Endothelial cell of umbilical vein (primary cell): ENCODE results near the gene TDRKH. TPM values are rescaled to one million over a fixed set of nuclear protein-coding genes. Genes with fewer than 3 reads are reported as not detected.

Experiments used
- BruUV-seq: library from RNA; stranded (reverse); fragments of 400-500 nt; replicated peaks from 2 replicates; lab custom pipeline; 2021; lab: Mats Ljungman, UMichigan
- CTCF ChIA-PET: fragments of 300-600, 350-600 bp; sonication (Branson Sonifier 250); formaldehyde crosslinking; loops from one replicate; lab custom pipeline; 2021; ENCODE audit warnings: antibody characterized with exemption, inconsistent platforms; lab: Charles Lee
- POLR2A ChIA-PET: fragments of 300-600, 350-600 bp; sonication (Branson Sonifier 250); formaldehyde crosslinking; loops from one replicate; lab custom pipeline; 2021; ENCODE audit warnings: antibody characterized with exemption, inconsistent platforms; lab: Charles Lee
- DNase-seq: peaks from one replicate; pipeline ENCODE4 v3.0.0-alpha.2; 2011; ENCODE audit warnings: low read depth, low spot score
- FAIRE-seq: peaks from 2 replicates; lab custom pipeline; 2011; peaks lifted over from hg19 to GRCh38; lab: Jason Lieb, UNC
- H2AFZ ChIP-seq: 2 replicates; pipeline ENCODE4 v1.6.0; 2012; ENCODE audit warnings: low read depth, low read length, control low read depth, inconsistent platforms
- H3K27ac ChIP-seq: 2 replicates; pipeline ENCODE4 v1.5.1; 2011; ENCODE audit warnings: low read depth, mild to moderate bottlenecking, control low read depth, low read length, moderate library complexity; ENCODE audit not compliant: insufficient read depth
- H3K27me3 ChIP-seq, 2 experiments: 2 replicates each; pipeline versions ENCODE4 v1.6.0 to v1.6.1; 2011; ENCODE audit warnings: low read length in 2 of 2, mixed read lengths in 1 of 2; ENCODE audit not compliant: control insufficient read depth in 2 of 2, insufficient read depth in 2 of 2
- H3K36me3 ChIP-seq, 2 experiments: 2 replicates in 1 of 2; 3 replicates in 1 of 2; pipeline ENCODE4 v1.5.1; 2011; ENCODE audit warnings: low read length in 2 of 2, mild to moderate bottlenecking in 1 of 2, moderate library complexity in 1 of 2; ENCODE audit not compliant: control insufficient read depth in 2 of 2, insufficient read depth in 2 of 2; ENCODE audit errors: extremely low read depth in 1 of 2
- H3K4me1 ChIP-seq: 3 replicates; pipeline ENCODE4 v1.5.1; 2011; ENCODE audit warnings: mild to moderate bottlenecking, low read length; ENCODE audit not compliant: control insufficient read depth, insufficient read depth; ENCODE audit errors: extremely low read depth
- H3K4me2 ChIP-seq: 2 replicates; pipeline ENCODE4 v1.6.1; 2011; ENCODE audit warnings: low read length, control low read depth, mixed read lengths; ENCODE audit not compliant: insufficient read depth
- H3K4me3 ChIP-seq, 3 experiments: fragments of 200-600 bp in 1 of 3; sonication (generic), shearing (Covaris generic) in 1 of 3; replicated peaks in 1 of 3; 2 replicates each; pipeline ENCODE4 v1.5.1; 2011 to 2016; ENCODE audit warnings: control low read depth in 3 of 3, low read length in 3 of 3, mild to moderate bottlenecking in 2 of 3, inconsistent platforms in 1 of 3, low read depth in 1 of 3, moderate library complexity in 1 of 3; ENCODE audit not compliant: insufficient read depth in 1 of 3
- H3K79me2 ChIP-seq: 2 replicates; pipeline ENCODE4 v1.6.0; 2012; ENCODE audit warnings: low read length, inconsistent platforms; ENCODE audit not compliant: control insufficient read depth, insufficient read depth
- H3K9ac ChIP-seq: replicated peaks from 2 replicates; pipeline ENCODE3; 2011; ENCODE audit warnings: low read length, control low read depth; ENCODE audit not compliant: insufficient read depth; ENCODE audit errors: extremely low read depth
- H3K9me1 ChIP-seq: replicated peaks from 3 replicates; pipeline ENCODE4 v1.6.0; 2011; ENCODE audit warnings: mild to moderate bottlenecking, low read length; ENCODE audit not compliant: control insufficient read depth, insufficient read depth; ENCODE audit errors: extremely low read depth
- H3K9me3 ChIP-seq: replicated peaks from 2 replicates; pipeline ENCODE4 v1.5.1; 2012; ENCODE audit warnings: low read length, inconsistent platforms; ENCODE audit not compliant: control insufficient read depth, insufficient read depth
- H4K20me1 ChIP-seq: replicated peaks from 2 replicates; pipeline ENCODE3; 2011; ENCODE audit warnings: mild to moderate bottlenecking, low read length; ENCODE audit not compliant: control insufficient read depth, insufficient read depth; ENCODE audit errors: extremely low read depth
- EZH2 ChIP-seq: IDR thresholded peaks from 2 replicates; pipeline ENCODE4 v1.6.1; 2012; ENCODE audit warnings: borderline replicate concordance, low read depth, mild to moderate bottlenecking, moderate library complexity, low read length, inconsistent platforms; ENCODE audit not compliant: severe bottlenecking
- FOS ChIP-seq: IDR thresholded peaks from 2 replicates; pipeline ENCODE4 v1.6.1; 2011; ENCODE audit warnings: mild to moderate bottlenecking, low read length, moderate library complexity, borderline replicate concordance; ENCODE audit not compliant: insufficient read depth
- GATA2 ChIP-seq: IDR thresholded peaks from 2 replicates; pipeline ENCODE4 v1.7.0; 2011; ENCODE audit warnings: low read depth, mild to moderate bottlenecking, moderate library complexity, mixed read lengths, low read length; ENCODE audit not compliant: insufficient read length, insufficient read depth
- JUN ChIP-seq: IDR thresholded peaks from 2 replicates; pipeline ENCODE4 v1.6.1; 2011; ENCODE audit warnings: borderline replicate concordance, low read depth; ENCODE audit not compliant: insufficient read length, insufficient read depth
- MAX ChIP-seq: IDR thresholded peaks from 2 replicates; pipeline ENCODE4 v1.6.1; 2011; ENCODE audit not compliant: insufficient read depth, insufficient read length
- MYC ChIP-seq: IDR thresholded peaks from one replicate; pipeline ENCODE4 v1.6.1; 2011; ENCODE audit warnings: mild to moderate bottlenecking, low read depth, low read length
- POLR2A ChIP-seq: IDR thresholded peaks from 2 replicates; pipeline ENCODE4 v1.6.1; 2012; ENCODE audit warnings: low read depth, mild to moderate bottlenecking, control low read depth, low read length
- dilution Hi-C: fragments of 300-500 bp; cut with MboI; formaldehyde crosslinking; loops from one replicate; pipeline ENCODE4 v1.15.0; 2019; ENCODE audit warnings: low sequenced_read_pairs; ENCODE audit not compliant: extremely low pct_ligation_motif_present
- intact Hi-C: fragments of 100-400 bp; cut with micrococcal nuclease; formaldehyde crosslinking; loops from one replicate; pipeline ENCODE4 v1.10.0; 2022
- polyA plus RNA-seq, 4 experiments: library from polyadenylated mRNA; depleted of rRNA in 3 of 4; stranded (reverse) in 3 of 4; unstranded in 1 of 4; fragments of >200 nt; gene quantifications; 2 replicates each; pipeline versions ENCODE4 v1.2.1 to v1.2.3, GENCODE V29; 2011 to 2012; ENCODE audit warnings: missing spikeins in 1 of 4
- total RNA-seq: library from RNA; stranded (reverse); gene quantifications from 2 replicates; pipeline ENCODE4 v1.2.3, GENCODE V29; 2021

Gene TDRKH
- total and polyA plus RNA-seq, 2 donors (not counting 3 experiments of a cell fraction or from before 2014, with no cell fraction given): 3.9 to 9.6 TPM

DNA sequence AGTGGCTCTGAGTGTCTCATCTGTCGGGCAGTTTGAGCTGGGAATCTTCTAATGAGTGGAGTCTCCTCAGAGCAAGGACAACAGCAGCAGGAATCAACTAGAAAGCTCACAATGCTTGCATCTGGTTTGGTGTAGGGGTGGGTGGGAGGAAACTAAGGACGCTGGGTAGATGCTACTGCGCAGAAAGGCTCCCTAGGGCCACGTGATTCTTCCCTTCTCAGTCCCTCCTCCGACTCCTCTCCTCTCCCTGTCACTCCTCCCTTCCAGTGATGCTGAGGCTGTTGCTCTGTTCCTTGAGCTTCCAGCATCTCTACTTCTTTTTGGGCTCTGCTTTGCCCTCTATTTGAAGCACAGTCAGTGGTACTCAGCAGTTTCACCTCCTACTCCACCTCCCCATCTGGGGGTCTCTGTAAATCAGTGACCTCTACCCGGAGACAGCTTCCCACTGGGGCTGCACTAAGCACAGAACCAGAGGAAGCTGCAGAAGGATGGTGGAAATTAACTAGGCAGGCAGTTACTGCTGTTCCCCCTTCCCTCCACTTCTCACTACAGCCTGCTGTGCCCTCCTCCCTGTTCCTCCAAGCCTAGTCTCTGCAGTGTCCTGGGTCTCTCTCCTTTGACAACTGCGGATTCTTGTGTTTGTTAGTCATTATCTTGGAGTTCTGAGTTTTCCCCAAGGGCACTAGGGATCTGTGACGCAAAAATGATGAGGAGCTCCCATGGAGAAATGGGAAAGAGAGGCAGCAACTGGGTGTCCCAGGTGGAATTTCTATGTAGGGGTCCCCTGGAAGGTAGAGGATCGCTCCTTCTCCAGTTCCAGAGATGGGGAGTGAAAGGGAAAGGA, 9.1 kb upstream of the TDRKH start:
- no peak overlapping the region for H3K4me2 ChIP-seq
- dilution Hi-C loops (no loop called here), intact Hi-C loops (no loop called here)
- no peaks in the 10 kb centered on the region for H3K9me3 ChIP-seq
- H3K9me1 ChIP-seq: no peaks in the 10 kb centered on the region
- FAIRE-seq (no peak), DNase-seq (no peak)
- ChIA-PET CTCF (interaction anchor here (1.1 to 1.5 kb wide), 4 partner anchors 9 to 43 kb away, joined by 3 to 5 read pairs (median 4); no protein-coding TSS in a partner anchor), POLR2A (no interaction called here)
- H4K20me1 ChIP-seq: no peaks in the 10 kb centered on the region
- no TSS peak for BruUV-seq
- no peak overlapping the region for H3K4me3 ChIP-seq
- H2AFZ ChIP-seq: no peak overlapping the region
- H3K79me2 ChIP-seq: no peaks in the 10 kb centered on the region
- peaks cover 4% of the 10 kb centered on the region in 2 experiments for H3K27me3 ChIP-seq
- H3K4me1 ChIP-seq: no peaks in the 10 kb centered on the region
- no peak overlapping the region for H3K9ac ChIP-seq
- H3K27ac ChIP-seq: no peak overlapping the region
- TF ChIP-seq EZH2 (no peak), MYC (no peak), MAX (no peak), JUN (no peak), GATA2 (no peak), POLR2A (no peak), FOS (no peak)
- no peaks in the 10 kb centered on the region for H3K36me3 ChIP-seq
